GM06990 (cell line): Measurements from ENCODE around the gene MOCS3.

ENCODE experiments used
- DNase-seq: peaks from one replicate; pipeline ENCODE4 v3.0.0-alpha.2; 2011; ENCODE audit not compliant: insufficient read length; ENCODE audit errors: extremely low read depth
- H3K27me3 ChIP-seq: replicated peaks from 2 replicates; pipeline ENCODE4 v1.6.0; 2011; ENCODE audit warnings: low read length; ENCODE audit not compliant: control insufficient read depth, insufficient read depth
- H3K36me3 ChIP-seq: 2 replicates; pipeline ENCODE4 v1.5.1; 2011; ENCODE audit warnings: low read length; ENCODE audit not compliant: control insufficient read depth, insufficient read depth
- H3K4me3 ChIP-seq: replicated peaks from 2 replicates; pipeline ENCODE4 v1.5.1; 2011; ENCODE audit warnings: low read depth, mild to moderate bottlenecking, control low read depth, low read length
- CTCF ChIP-seq: IDR thresholded peaks from 2 replicates; pipeline ENCODE4 v1.5.1; 2011; ENCODE audit warnings: low read length, control low read depth, mild to moderate bottlenecking, inconsistent platforms; ENCODE audit not compliant: insufficient read depth, poor library complexity, severe bottlenecking

MOCS3 gene

GRCh38 chr20:50991076-50991475 is 32.5 kb downstream of the MOCS3 start:
- DNase-seq = no peak
- Histone ChIP-seq H3K4me3 (no peak overlapping the region), H3K36me3 (no peaks in the 10 kb centered on the region), H3K27me3 (no peaks in the 10 kb centered on the region; the same call in 1 of the 2 replicates)
- TF ChIP-seq CTCF = no peak

GRCh38 chr20:50992336-50992732 is 33.7 kb downstream of the MOCS3 start:
- Histone ChIP-seq H3K36me3 (no peaks in the 10 kb centered on the region), H3K4me3 (no peak overlapping the region), H3K27me3 (no peaks in the 10 kb centered on the region; the same call in none of the 2 replicates)
- DNase-seq = no peak
- TF ChIP-seq CTCF = no peak

GRCh38 chr20:50992733-50993457 is 34.3 kb downstream of the MOCS3 start:
- no peaks in the 10 kb centered on the region; the same call in none of the 2 replicates for H3K27me3 ChIP-seq
- H3K36me3 ChIP-seq = no peaks in the 10 kb centered on the region
- peak; percentile 44 for TF ChIP-seq CTCF
- H3K4me3 ChIP-seq = no peak overlapping the region
- no peak for DNase-seq

DNA sequence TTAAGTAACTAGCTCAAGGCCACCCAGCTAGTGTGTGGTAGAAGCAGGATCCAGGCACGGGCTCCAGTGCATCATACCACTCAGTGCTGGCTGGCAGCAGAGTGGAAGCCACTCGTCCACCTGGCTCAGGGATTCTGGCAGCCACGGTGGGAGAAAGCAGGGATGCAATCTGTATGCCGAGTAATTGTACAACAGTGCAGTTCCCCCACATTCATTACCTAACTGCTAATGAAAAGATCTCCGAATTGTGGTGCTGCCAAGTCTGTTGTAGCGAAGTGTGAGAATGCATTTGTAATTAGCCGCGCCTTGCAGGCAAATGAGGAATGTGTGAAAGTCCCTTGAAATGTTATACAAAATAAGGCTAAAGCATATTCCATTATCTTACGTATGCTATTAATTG is 35.3 kb downstream of the MOCS3 start:
- DNase-seq = no peak
- no peak for TF ChIP-seq CTCF
- no peaks in the 10 kb centered on the region; the same call in none of the 2 replicates for H3K27me3 ChIP-seq

DNA sequence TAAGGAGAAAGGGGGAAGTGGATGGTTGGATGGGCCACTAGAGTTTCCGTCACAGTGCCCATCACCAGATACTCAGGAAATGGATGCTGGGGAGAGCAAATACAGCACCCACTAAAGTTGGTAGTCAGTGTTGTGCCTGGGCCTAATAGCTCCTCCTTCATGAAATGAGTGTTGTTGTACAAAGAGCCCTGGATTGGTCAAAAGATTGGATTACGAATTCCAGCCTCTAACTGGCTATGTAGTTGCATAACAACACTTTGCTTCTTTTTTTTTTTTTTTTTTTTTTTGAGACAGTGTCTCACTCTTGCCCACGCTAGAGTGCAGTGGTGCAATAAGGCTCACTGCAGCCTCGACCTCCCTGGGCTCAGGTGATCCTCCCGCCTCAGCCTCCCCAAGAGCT is 36.9 kb downstream of the MOCS3 start:
- no peak for DNase-seq
- peaks cover 2% of the 10 kb centered on the region for H3K27me3 ChIP-seq

More for the DNA sequence above, 35.3 kb downstream of the MOCS3 start:
- Histone ChIP-seq H3K4me3 (no peak overlapping the region), H3K36me3 (no peaks in the 10 kb centered on the region)

More for the DNA sequence above, 36.9 kb downstream of the MOCS3 start:
- TF ChIP-seq CTCF = no peak
- Histone ChIP-seq H3K4me3 (no peak overlapping the region), H3K36me3 (no peaks in the 10 kb centered on the region)
